GM19240 (cell line): ENCODE measurements around the gene CFHR2.

Experiments
- DNase-seq: peaks from one replicate; pipeline ENCODE4 v3.0.0; 2011; ENCODE audit warnings: low spot score; ENCODE audit not compliant: insufficient read length

The CFHR2 gene

DNA sequence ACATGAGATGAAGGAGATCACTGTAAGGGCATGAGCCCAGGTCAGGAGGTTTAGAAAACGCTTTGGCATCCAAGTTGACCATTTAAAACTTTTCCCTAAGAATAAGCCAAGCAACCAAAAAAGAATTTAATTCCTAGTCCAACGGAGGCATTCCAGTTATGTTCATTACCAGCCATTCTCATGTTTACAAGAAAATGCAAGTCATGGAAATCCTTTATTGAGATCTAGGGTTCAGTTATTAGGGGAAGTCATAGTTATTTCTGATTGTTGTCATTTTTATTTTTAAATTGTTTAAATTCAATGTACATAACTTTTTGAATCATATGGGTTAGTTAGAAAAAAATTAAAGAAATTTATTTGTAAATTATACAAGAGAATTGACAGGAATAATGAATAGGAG, 58.3 kb downstream of the CFHR2 start:
- DNase-seq = no peak

GRCh38 chr1:197003132-197003531, 59.6 kb downstream of the CFHR2 start:
- no peak for DNase-seq

DNA sequence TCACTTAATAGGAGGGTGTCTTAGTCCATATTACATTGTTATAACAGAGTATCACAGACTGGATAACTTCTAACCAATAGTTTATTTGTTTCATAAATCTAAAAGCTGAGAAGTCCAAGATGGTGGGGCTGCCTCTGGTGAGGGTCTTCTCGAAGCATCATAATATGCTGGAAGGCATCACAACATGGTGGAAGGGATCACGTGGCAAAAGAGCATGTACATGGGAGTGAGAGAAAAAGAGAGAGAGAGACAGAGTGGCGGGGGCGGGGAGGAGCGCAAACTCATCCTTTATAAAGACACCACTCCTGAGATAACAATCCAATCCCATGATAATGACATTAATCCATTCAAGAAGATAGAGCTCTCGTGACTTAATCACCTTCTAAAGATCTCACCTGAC, 65.3 kb downstream of the CFHR2 start:
- DNase-seq = no peak
